D721Med (cell line): ENCODE data around the gene NTMT1.

ENCODE experiments used
- DNase-seq: peaks from one replicate; pipeline ENCODE4 v3.0.0; 2011; ENCODE audit warnings: low spot score; ENCODE audit not compliant: insufficient read length
- FAIRE-seq: peaks from 2 replicates; lab custom pipeline; 2011; peaks lifted over from hg19 to GRCh38; lab: Jason Lieb, UNC
- TF ChIP-seq, protein P1 (sequence below): IDR thresholded peaks from 2 replicates; pipeline ENCODE4 v1.5.1; 2012; ENCODE audit warnings: mild to moderate bottlenecking, control low read depth; ENCODE audit not compliant: insufficient read depth; ENCODE audit errors: missing control alignments

Gene NTMT1

DNA sequence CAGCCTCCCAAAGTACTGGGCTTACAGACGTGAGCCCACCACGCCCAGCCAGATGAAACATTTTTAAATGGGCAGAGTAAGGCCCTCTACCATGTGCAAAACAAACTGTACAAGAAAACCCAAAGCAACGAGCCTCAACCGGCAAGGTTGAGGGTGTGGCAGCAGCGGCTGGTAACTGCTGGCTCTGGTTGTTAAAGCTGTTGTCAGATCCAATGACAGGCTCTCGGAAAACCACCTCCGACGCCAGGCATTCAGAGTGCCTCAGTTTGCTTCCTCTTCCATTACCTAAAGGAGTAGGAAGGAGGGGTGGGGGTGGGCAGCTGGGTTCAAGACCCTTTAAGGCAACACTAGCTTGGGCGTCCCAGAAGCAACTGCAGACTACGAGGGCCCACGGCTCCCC is 18.4 kb downstream of the NTMT1 start:
- no peak for FAIRE-seq
- DNase-seq: no peak
- TF ChIP-seq, protein P1, sequence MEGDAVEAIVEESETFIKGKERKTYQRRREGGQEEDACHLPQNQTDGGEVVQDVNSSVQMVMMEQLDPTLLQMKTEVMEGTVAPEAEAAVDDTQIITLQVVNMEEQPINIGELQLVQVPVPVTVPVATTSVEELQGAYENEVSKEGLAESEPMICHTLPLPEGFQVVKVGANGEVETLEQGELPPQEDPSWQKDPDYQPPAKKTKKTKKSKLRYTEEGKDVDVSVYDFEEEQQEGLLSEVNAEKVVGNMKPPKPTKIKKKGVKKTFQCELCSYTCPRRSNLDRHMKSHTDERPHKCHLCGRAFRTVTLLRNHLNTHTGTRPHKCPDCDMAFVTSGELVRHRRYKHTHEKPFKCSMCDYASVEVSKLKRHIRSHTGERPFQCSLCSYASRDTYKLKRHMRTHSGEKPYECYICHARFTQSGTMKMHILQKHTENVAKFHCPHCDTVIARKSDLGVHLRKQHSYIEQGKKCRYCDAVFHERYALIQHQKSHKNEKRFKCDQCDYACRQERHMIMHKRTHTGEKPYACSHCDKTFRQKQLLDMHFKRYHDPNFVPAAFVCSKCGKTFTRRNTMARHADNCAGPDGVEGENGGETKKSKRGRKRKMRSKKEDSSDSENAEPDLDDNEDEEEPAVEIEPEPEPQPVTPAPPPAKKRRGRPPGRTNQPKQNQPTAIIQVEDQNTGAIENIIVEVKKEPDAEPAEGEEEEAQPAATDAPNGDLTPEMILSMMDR: no peak

DNA sequence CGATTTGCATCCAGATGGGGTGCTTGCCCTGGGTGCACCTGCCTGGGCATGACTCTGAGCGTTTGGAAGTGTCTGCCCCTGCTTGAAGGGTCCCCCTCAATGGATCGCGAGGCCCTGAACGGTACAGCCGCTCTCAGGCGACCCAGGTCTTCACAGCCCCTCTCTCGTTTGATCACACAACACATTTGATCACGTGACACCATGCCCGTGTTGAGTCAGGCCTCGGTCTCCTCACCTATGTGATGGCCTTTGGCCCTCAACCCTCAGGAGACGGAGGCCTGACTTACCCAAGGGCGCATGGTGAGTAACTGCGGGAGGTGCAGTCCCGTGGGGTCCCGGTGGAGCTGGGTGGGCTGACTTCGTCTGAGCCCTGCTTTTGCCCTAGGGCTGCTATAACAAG is 18.9 kb downstream of the NTMT1 start:
- TF ChIP-seq, protein P1: no peak
- DNase-seq (no peak), FAIRE-seq (no peak)

DNA sequence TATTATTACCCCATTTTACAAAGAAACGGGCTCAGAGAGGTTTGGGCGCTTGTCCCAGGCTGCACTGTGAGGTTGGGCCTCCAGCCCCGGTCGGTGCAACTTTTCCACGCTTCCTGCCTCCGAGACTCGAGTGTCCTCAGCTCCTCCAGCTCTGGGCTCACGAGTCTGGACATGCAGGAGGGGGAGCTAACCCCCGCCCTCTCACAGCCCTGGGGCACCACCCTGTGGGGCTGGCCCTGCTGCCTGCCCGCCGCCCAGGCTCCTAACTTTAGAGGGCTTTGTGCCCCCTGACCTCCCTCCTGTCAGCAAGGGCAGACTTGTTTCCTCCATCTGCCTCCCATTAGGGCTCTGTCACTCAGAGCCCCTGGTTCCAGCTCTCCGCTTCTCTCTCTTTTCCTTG is 20.3 kb downstream of the NTMT1 start:
- FAIRE-seq (no peak), DNase-seq (no peak)
- TF ChIP-seq, protein P1: no peak

DNA sequence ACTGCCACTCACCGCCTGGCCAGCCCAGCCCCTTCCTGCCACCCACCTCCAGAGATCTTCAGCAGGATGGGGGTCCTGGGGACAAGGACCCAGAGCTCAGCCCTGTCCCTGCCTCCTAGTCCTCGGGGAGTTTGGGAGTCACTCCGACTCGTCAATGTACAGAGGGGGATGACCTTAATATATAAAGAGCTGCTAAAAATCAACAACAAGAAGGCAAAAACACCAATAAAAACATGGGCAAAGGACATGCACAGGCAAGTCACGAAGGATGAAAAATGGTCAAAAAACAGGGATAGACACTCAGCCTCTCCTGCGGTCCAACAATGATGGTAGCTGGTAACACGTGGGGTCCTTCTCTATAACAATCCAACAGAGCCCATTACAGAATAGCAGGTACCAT is 20.7 kb downstream of the NTMT1 start:
- no peak for FAIRE-seq
- TF ChIP-seq, protein P1: no peak
- DNase-seq: no peak

DNA sequence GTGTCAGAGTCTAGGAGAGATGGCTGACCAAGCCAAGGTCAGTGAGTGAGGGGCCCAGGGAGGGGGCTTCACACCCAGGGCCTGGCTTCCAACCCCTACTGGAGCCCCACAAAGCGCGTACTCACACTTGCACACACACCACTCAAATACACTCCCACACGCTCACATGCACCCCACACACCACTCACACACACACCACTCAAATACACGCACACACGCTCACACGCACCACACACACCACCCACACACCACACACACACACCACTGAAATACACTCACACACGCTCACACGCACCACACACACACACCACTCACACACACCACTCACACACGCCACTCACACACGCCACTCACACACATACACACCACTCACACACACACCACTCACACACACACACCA is 21.7 kb downstream of the NTMT1 start:
- FAIRE-seq: no peak
- no peak for DNase-seq
- TF ChIP-seq, protein P1: no peak

DNA sequence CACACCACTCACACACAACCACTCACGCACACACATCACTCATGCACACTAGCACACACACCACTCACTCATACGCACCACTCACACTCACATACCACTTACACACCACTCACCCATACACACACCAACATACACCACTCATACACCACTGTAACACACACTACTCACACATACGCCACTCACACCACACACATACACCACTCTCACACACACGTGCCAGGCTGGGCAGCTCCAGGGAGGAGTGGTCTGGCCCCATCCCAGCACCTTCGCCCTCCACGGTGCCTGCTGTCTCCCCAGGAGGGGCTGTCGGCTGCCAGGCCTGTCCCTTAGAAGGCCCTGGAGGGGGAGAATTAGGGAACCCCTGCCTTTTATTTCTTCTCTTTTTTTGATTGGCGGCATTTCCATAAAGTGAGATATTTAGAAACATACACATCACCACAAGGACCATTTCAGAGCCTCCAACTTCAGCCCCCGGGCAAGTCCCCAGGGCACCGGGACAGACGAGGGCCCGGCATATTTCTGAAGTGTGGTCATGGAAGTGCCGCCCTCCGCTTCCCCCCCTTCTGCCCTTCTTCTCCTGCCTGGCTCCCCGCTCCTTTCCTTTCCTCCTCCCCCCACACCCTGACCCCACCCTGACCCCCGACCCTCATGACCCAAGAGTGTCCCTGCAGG is 22.3 kb downstream of the NTMT1 start:
- no peak for FAIRE-seq
- no peak for DNase-seq
- TF ChIP-seq, protein P1: no peak

DNA sequence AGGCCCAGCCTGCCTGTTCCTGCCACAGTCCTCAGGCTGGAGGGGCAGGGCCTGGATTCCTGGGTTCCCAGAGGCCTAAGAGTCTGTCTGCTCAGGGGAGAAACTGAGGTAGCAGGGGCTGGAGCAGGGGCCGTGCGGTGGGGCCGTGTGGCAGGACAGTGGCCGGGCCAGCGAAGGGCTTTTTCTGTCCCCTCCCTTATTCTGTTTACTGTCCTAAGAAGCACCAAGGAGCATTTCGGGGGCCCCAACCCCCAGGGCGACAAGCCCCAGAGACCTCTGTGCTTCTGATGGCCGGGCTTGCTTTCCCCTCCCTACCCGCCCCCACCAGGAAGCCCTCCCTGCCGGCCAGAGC is 22.8 kb downstream of the NTMT1 start:
- DNase-seq: no peak
- TF ChIP-seq, protein P1: no peak
- no peak for FAIRE-seq
